Measurements from ENCODE around the gene TMEM131.
"Not testable (repeated sequence)": the region's sequence is repeated elsewhere in the genome, so short reads cannot be mapped to it uniquely, and the experiment has no call there.

The TMEM131 gene

GRCh38 chr2:98029718-98030222, 34.0 kb upstream of the TMEM131 start:
- no peak overlapping the region for H3K9ac ChIP-seq (ENCODE audit: low read length)
- H3K36me3 ChIP-seq (ENCODE audit: control insufficient read depth, insufficient read depth, low read length), result no peaks in the 10 kb centered on the region
- no peak overlapping the region for H3K4me3 ChIP-seq (ENCODE audit: low read length)
- H3K27me3 ChIP-seq (ENCODE audit: control insufficient read depth, insufficient read depth, low read length), result no peaks in the 10 kb centered on the region
- no peak overlapping the region for H3K27ac ChIP-seq (ENCODE audit: low read depth, low read length)
- H3K4me1 ChIP-seq (ENCODE audit: control insufficient read depth, insufficient read depth, low read length), result no peaks in the 10 kb centered on the region

GRCh38 chr2:98028931-98029717, 33.4 kb upstream of the TMEM131 start:
- Histone ChIP-seq H3K4me3 (ENCODE audit: low read length) (no peak overlapping the region), H3K27ac (ENCODE audit: low read depth, low read length) (no peak overlapping the region), H3K4me1 (ENCODE audit: control insufficient read depth, insufficient read depth, low read length) (no peaks in the 10 kb centered on the region), H3K27me3 (ENCODE audit: control insufficient read depth, insufficient read depth, low read length) (no peaks in the 10 kb centered on the region), H3K9ac (ENCODE audit: low read length) (no peak overlapping the region), H3K36me3 (ENCODE audit: control insufficient read depth, insufficient read depth, low read length) (no peaks in the 10 kb centered on the region)

- H3K27me3 ChIP-seq (ENCODE audit: control insufficient read depth, insufficient read depth, low read length), result no peaks in the 10 kb centered on the region
- H3K4me1 ChIP-seq (ENCODE audit: control insufficient read depth, insufficient read depth, low read length), result no peaks in the 10 kb centered on the region
- H3K27ac ChIP-seq (ENCODE audit: low read depth, low read length), result no peak overlapping the region
Measured at GRCh38 chr2:98028101-98028561, 32.4 kb upstream of the TMEM131 start.

GRCh38 chr2:98027538-98027937, 31.8 kb upstream of the TMEM131 start:
- Histone ChIP-seq H3K27ac (ENCODE audit: low read depth, low read length) (no peak overlapping the region), H3K36me3 (ENCODE audit: control insufficient read depth, insufficient read depth, low read length) (no peaks in the 10 kb centered on the region), H3K27me3 (ENCODE audit: control insufficient read depth, insufficient read depth, low read length) (no peaks in the 10 kb centered on the region), H3K9ac (ENCODE audit: low read length) (no peak overlapping the region), H3K4me3 (ENCODE audit: low read length) (no peak overlapping the region), H3K4me1 (ENCODE audit: control insufficient read depth, insufficient read depth, low read length) (no peaks in the 10 kb centered on the region)

More at GRCh38 chr2:98028101-98028561, 32.4 kb upstream of the TMEM131 start:
- H3K36me3 ChIP-seq (ENCODE audit: control insufficient read depth, insufficient read depth, low read length), result no peaks in the 10 kb centered on the region
- H3K4me3 ChIP-seq (ENCODE audit: low read length), result no peak overlapping the region
- H3K9ac ChIP-seq (ENCODE audit: low read length), result no peak overlapping the region

GRCh38 chr2:98026927-98027522, 31.3 kb upstream of the TMEM131 start:
- Histone ChIP-seq H3K27me3 (ENCODE audit: control insufficient read depth, insufficient read depth, low read length) (no peaks in the 10 kb centered on the region), H3K4me1 (ENCODE audit: control insufficient read depth, insufficient read depth, low read length) (no peaks in the 10 kb centered on the region), H3K4me3 (ENCODE audit: low read length) (no peak overlapping the region), H3K27ac (ENCODE audit: low read depth, low read length) (no peak overlapping the region), H3K9ac (ENCODE audit: low read length) (no peak overlapping the region), H3K36me3 (ENCODE audit: control insufficient read depth, insufficient read depth, low read length) (no peaks in the 10 kb centered on the region)

GRCh38 chr2:98026292-98026691, 30.5 kb upstream of the TMEM131 start:
- Histone ChIP-seq H3K4me3 (ENCODE audit: low read length) (no peak overlapping the region), H3K27ac (ENCODE audit: low read depth, low read length) (no peak overlapping the region), H3K27me3 (ENCODE audit: control insufficient read depth, insufficient read depth, low read length) (no peaks in the 10 kb centered on the region)

GRCh38 chr2:98025481-98026037, 29.8 kb upstream of the TMEM131 start:
- Histone ChIP-seq H3K4me3 (ENCODE audit: low read length) (no peak overlapping the region), H3K27me3 (ENCODE audit: control insufficient read depth, insufficient read depth, low read length) (no peaks in the 10 kb centered on the region), H3K9ac (ENCODE audit: low read length) (no peak overlapping the region), H3K36me3 (ENCODE audit: control insufficient read depth, insufficient read depth, low read length) (no peaks in the 10 kb centered on the region), H3K27ac (ENCODE audit: low read depth, low read length) (no peak overlapping the region), H3K4me1 (ENCODE audit: control insufficient read depth, insufficient read depth, low read length) (no peaks in the 10 kb centered on the region)

More at GRCh38 chr2:98026292-98026691, 30.5 kb upstream of the TMEM131 start:
- H3K4me1 ChIP-seq (ENCODE audit: control insufficient read depth, insufficient read depth, low read length), result no peaks in the 10 kb centered on the region
- no peaks in the 10 kb centered on the region for H3K36me3 ChIP-seq (ENCODE audit: control insufficient read depth, insufficient read depth, low read length)
- no peak overlapping the region for H3K9ac ChIP-seq (ENCODE audit: low read length)

- not testable (repeated sequence) for H3K27ac ChIP-seq (ENCODE audit: low read depth, low read length); H3K9ac ChIP-seq (ENCODE audit: low read length); H3K36me3 ChIP-seq (ENCODE audit: control insufficient read depth, insufficient read depth, low read length); H3K4me1 ChIP-seq (ENCODE audit: control insufficient read depth, insufficient read depth, low read length); H3K4me3 ChIP-seq (ENCODE audit: low read length); H3K27me3 ChIP-seq (ENCODE audit: control insufficient read depth, insufficient read depth, low read length)
Measured at GRCh38 chr2:98022067-98022466, 26.3 kb upstream of the TMEM131 start.

GRCh38 chr2:98020992-98021713, 25.4 kb upstream of the TMEM131 start:
- H3K36me3 ChIP-seq (ENCODE audit: control insufficient read depth, insufficient read depth, low read length), result no peaks in the 10 kb centered on the region
- no peak overlapping the region for H3K27ac ChIP-seq (ENCODE audit: low read depth, low read length)
- H3K4me1 ChIP-seq (ENCODE audit: control insufficient read depth, insufficient read depth, low read length), result no peaks in the 10 kb centered on the region
- H3K9ac ChIP-seq (ENCODE audit: low read length), result no peak overlapping the region
- no peak overlapping the region for H3K4me3 ChIP-seq (ENCODE audit: low read length)
- no peaks in the 10 kb centered on the region for H3K27me3 ChIP-seq (ENCODE audit: control insufficient read depth, insufficient read depth, low read length)

GRCh38 chr2:98020516-98020915, 24.8 kb upstream of the TMEM131 start:
- no peaks in the 10 kb centered on the region for H3K4me1 ChIP-seq (ENCODE audit: control insufficient read depth, insufficient read depth, low read length)
- no peak overlapping the region for H3K27ac ChIP-seq (ENCODE audit: low read depth, low read length)
- H3K4me3 ChIP-seq (ENCODE audit: low read length), result no peak overlapping the region
- H3K36me3 ChIP-seq (ENCODE audit: control insufficient read depth, insufficient read depth, low read length), result no peaks in the 10 kb centered on the region
- H3K27me3 ChIP-seq (ENCODE audit: control insufficient read depth, insufficient read depth, low read length), result no peaks in the 10 kb centered on the region
- no peak overlapping the region for H3K9ac ChIP-seq (ENCODE audit: low read length)

GRCh38 chr2:98016908-98017670, 21.3 kb upstream of the TMEM131 start:
- Histone ChIP-seq H3K4me3 (ENCODE audit: low read length) (no peak overlapping the region), H3K27ac (ENCODE audit: low read depth, low read length) (no peak overlapping the region), H3K9ac (ENCODE audit: low read length) (no peak overlapping the region), H3K36me3 (ENCODE audit: control insufficient read depth, insufficient read depth, low read length) (no peaks in the 10 kb centered on the region), H3K4me1 (ENCODE audit: control insufficient read depth, insufficient read depth, low read length) (no peaks in the 10 kb centered on the region), H3K27me3 (ENCODE audit: control insufficient read depth, insufficient read depth, low read length) (no peaks in the 10 kb centered on the region)
